H9 (cell line): Measurements from ENCODE around the gene WIF1. TPM values are rescaled to one million over a fixed set of nuclear protein-coding genes. Genes with fewer than 3 reads are reported as not detected.

Experiments
- DNase-seq: peaks from one replicate; pipeline ENCODE4 v3.0.0-alpha.2; 2017
- H2AFZ ChIP-seq: one replicate; pipeline ENCODE4 v1.6.1; 2013; ENCODE audit warnings: mild to moderate bottlenecking, low read length, control low read depth, moderate library complexity
- H2AK5ac ChIP-seq: 2 replicates; pipeline ENCODE4 v1.6.1; 2013; ENCODE audit warnings: low read length, control low read depth, mixed read lengths; ENCODE audit not compliant: insufficient read length
- H2BK120ac ChIP-seq: one replicate; pipeline ENCODE4 v1.6.1; 2013; ENCODE audit warnings: low read depth, mild to moderate bottlenecking, low read length, control low read depth, inconsistent platforms; ENCODE audit not compliant: poor library complexity, severe bottlenecking
- H2BK12ac ChIP-seq: 2 replicates; pipeline ENCODE4 v1.6.1; 2013; ENCODE audit warnings: low read length, control low read depth, mixed read lengths, low read depth; ENCODE audit not compliant: insufficient read length
- H2BK15ac ChIP-seq: 2 replicates; pipeline ENCODE4 v1.6.1; 2013; ENCODE audit warnings: low read depth, low read length, control low read depth
- H2BK20ac ChIP-seq: one replicate; pipeline ENCODE4 v1.6.1; 2013; ENCODE audit warnings: low read depth, mild to moderate bottlenecking, low read length, control low read depth, inconsistent platforms; ENCODE audit not compliant: poor library complexity, severe bottlenecking
- H2BK5ac ChIP-seq: 2 replicates; pipeline ENCODE4 v1.6.1; 2013; ENCODE audit warnings: low read length, control low read depth, mixed read lengths; ENCODE audit not compliant: insufficient read length
- H3K14ac ChIP-seq: 2 replicates; pipeline ENCODE4 v1.6.1; 2013; ENCODE audit warnings: low read length, control low read depth; ENCODE audit not compliant: insufficient read depth
- H3K18ac ChIP-seq: 2 replicates; pipeline ENCODE4 v1.6.1; 2013; ENCODE audit warnings: low read depth, mild to moderate bottlenecking, mixed read lengths, low read length, control low read depth; ENCODE audit not compliant: insufficient read length
- H3K23ac ChIP-seq: 2 replicates; pipeline ENCODE4 v1.6.1; 2013; ENCODE audit warnings: low read length, control low read depth, mixed read lengths, low read depth; ENCODE audit not compliant: insufficient read length
- H3K23me2 ChIP-seq: 2 replicates; pipeline ENCODE4 v1.6.1; 2013; ENCODE audit warnings: low read depth, mild to moderate bottlenecking, mixed read lengths, low read length, control low read depth; ENCODE audit not compliant: insufficient read length, poor library complexity, severe bottlenecking
- H3K27ac ChIP-seq: 2 replicates; pipeline ENCODE4 v1.5.1; 2013; ENCODE audit warnings: low read length, control low read depth, mixed read lengths, low read depth; ENCODE audit not compliant: insufficient read length
- H3K27me3 ChIP-seq: 2 replicates; pipeline ENCODE4 v1.6.1; 2013; ENCODE audit warnings: low read length, control low read depth, inconsistent platforms; ENCODE audit not compliant: insufficient read depth
- H3K4ac ChIP-seq: 2 replicates; pipeline ENCODE4 v1.6.1; 2013; ENCODE audit warnings: low read depth, mild to moderate bottlenecking, control low read depth, inconsistent platforms, low read length, moderate library complexity
- H3K4me1 ChIP-seq: 2 replicates; pipeline ENCODE4 v1.6.1; 2013; ENCODE audit warnings: low read length, control low read depth, inconsistent platforms; ENCODE audit not compliant: insufficient read depth
- H3K4me2 ChIP-seq: 2 replicates; pipeline ENCODE4 v1.6.1; 2013; ENCODE audit warnings: low read length, control low read depth, mixed read lengths; ENCODE audit not compliant: insufficient read length, insufficient read depth
- H3K56ac ChIP-seq: 2 replicates; pipeline ENCODE4 v1.6.1; 2013; ENCODE audit warnings: low read depth, mild to moderate bottlenecking, mixed read lengths, low read length, control low read depth; ENCODE audit not compliant: insufficient read length
- H3K79me1 ChIP-seq: 2 replicates; pipeline ENCODE4 v1.6.1; 2013; ENCODE audit warnings: low read depth, mild to moderate bottlenecking, moderate library complexity, low read length, control low read depth, inconsistent platforms; ENCODE audit not compliant: insufficient read depth, poor library complexity, severe bottlenecking
- H3K79me2 ChIP-seq: 2 replicates; pipeline ENCODE4 v1.6.1; 2013; ENCODE audit warnings: low read length, control low read depth, inconsistent platforms; ENCODE audit not compliant: insufficient read depth
- H3K9ac ChIP-seq: 2 replicates; pipeline ENCODE4 v1.6.1; 2013; ENCODE audit warnings: low read length, control low read depth, mixed read lengths; ENCODE audit not compliant: insufficient read length; ENCODE audit errors: extremely low read depth
- H3K9me3 ChIP-seq: one replicate; pipeline ENCODE4 v1.6.1; 2013; ENCODE audit warnings: low read depth, low read length, inconsistent platforms; ENCODE audit not compliant: control insufficient read depth
- H3T11ph ChIP-seq: one replicate; pipeline ENCODE4 v1.6.1; 2013; ENCODE audit warnings: mild to moderate bottlenecking, low read length, control low read depth, inconsistent platforms
- H4K20me1 ChIP-seq: one replicate; pipeline ENCODE4 v1.6.1; 2013; ENCODE audit not compliant: control insufficient read depth, insufficient read length, insufficient read depth
- H4K5ac ChIP-seq: 2 replicates; pipeline ENCODE4 v1.6.1; 2013; ENCODE audit warnings: low read depth, mild to moderate bottlenecking, mixed read lengths, low read length, control low read depth; ENCODE audit not compliant: insufficient read length
- H4K8ac ChIP-seq: replicated peaks from 2 replicates; pipeline ENCODE4 v1.6.1; 2013; ENCODE audit warnings: low read length, control low read depth, mixed read lengths, low read depth; ENCODE audit not compliant: insufficient read length
- H4K91ac ChIP-seq: 2 replicates; pipeline ENCODE4 v1.6.1; 2013; ENCODE audit warnings: low read depth, mild to moderate bottlenecking, moderate library complexity, mixed read lengths, low read length, control low read depth; ENCODE audit not compliant: insufficient read length
- H3K27ac Mint-ChIP-seq, 3 experiments: 2 replicates in 2 of 3; 3 replicates in 1 of 3; pipeline ENCODE4 v1.8.0; 2020 to 2021; ENCODE audit warnings: mixed read lengths in 3 of 3, mild to moderate bottlenecking in 1 of 3, moderate library complexity in 1 of 3
- H3K27me3 Mint-ChIP-seq: 2 replicates; pipeline ENCODE4 v1.8.0; 2021; ENCODE audit warnings: low read depth, mild to moderate bottlenecking, moderate library complexity, mixed read lengths
- H3K36me3 Mint-ChIP-seq, 3 experiments: 2 replicates in 2 of 3; 3 replicates in 1 of 3; pipeline ENCODE4 v1.8.0; 2020 to 2021; ENCODE audit warnings: low read depth in 3 of 3, mixed read lengths in 3 of 3; ENCODE audit not compliant: insufficient read depth in 1 of 3
- H3K4me1 Mint-ChIP-seq, 2 experiments: 2 replicates each; pipeline ENCODE4 v1.8.0; 2020; ENCODE audit warnings: mixed read lengths in 2 of 2
- H3K4me3 Mint-ChIP-seq, 2 experiments: 2 replicates in 1 of 2; 3 replicates in 1 of 2; pipeline ENCODE4 v1.8.0; 2020 to 2021; ENCODE audit warnings: mild to moderate bottlenecking in 2 of 2, mixed read lengths in 2 of 2, moderate library complexity in 1 of 2
- H3K9me3 Mint-ChIP-seq, 2 experiments: 2 replicates in 1 of 2; 3 replicates in 1 of 2; pipeline ENCODE4 v1.8.0; 2020; ENCODE audit warnings: mild to moderate bottlenecking in 2 of 2, mixed read lengths in 2 of 2, moderate library complexity in 1 of 2
- WGBS: extraction: QIAGEN DNeasy Blood & Tissue Kit; methylation state at CpG from one replicate; pipeline ENCODE4 v1.1.7; 2013; ENCODE audit warnings: missing lambda C conversion rate, low lambda C conversion rate, mixed read lengths; ENCODE audit not compliant: insufficient read length; ENCODE audit errors: extremely low coverage; 5-methylcytosine and 5-hydroxymethylcytosine counted together
- total RNA-seq: library from RNA; stranded (reverse); gene quantifications from 2 replicates; pipeline ENCODE4 v1.2.1, GENCODE V29; 2021
- TF ChIP-seq, protein P1 (sequence below): fragments of 200-600 bp; sonication (generic); conservative IDR thresholded peaks from 3 replicates; pipeline ENCODE4 v1.8.0; 2021; ENCODE audit warnings: antibody characterized with exemption, mild to moderate bottlenecking

WIF1 gene
- total RNA-seq, 1 experiment from 2014 or later: 0.98 TPM

DNA sequence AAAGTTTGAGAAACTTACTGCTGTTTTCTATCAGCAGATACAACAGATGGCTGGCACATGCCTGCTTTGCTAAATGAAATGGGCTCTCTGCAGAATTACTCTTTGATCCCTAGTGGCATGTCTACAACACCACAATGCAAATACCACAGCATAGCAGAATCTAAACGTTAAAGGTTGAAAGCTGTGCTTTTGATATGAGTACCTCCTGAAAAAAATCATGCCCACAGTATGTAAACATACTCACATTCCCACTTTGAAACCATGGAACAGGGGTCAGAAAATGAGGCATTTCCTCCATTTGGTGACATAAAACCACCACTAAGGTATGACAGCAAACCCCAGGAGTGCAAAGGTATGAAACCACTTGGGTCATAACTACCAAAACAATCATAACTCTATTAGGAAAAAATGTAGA is 7.5 kb downstream of the WIF1 start:
- Histone ChIP-seq H2BK12ac (no peak overlapping the region), H3K23ac (no peak overlapping the region), H4K91ac (no peak overlapping the region), H2BK5ac (no peak overlapping the region), H3K4ac (no peak overlapping the region), H3T11ph (no peak overlapping the region), H3K23me2 (no peaks in the 10 kb centered on the region), H3K4me2 (no peak overlapping the region), H3K79me1 (no peaks in the 10 kb centered on the region), H3K9ac (no peak overlapping the region), H3K9me3 (no peaks in the 10 kb centered on the region), H2BK15ac (no peak overlapping the region), H3K18ac (no peak overlapping the region), H3K14ac (no peak overlapping the region), H3K4me1 (no peaks in the 10 kb centered on the region), H4K20me1 (no peaks in the 10 kb centered on the region), H3K27me3 (no peaks in the 10 kb centered on the region), H2BK120ac (no peak overlapping the region), H3K79me2 (no peaks in the 10 kb centered on the region), H2AK5ac (no peak overlapping the region), H3K56ac (no peak overlapping the region), H4K5ac (no peak overlapping the region), H3K27ac (no peak overlapping the region), H2BK20ac (no peak overlapping the region), H4K8ac (no peak overlapping the region), H2AFZ (no peak overlapping the region)
- no peak for DNase-seq
- no peaks in the 10 kb centered on the region; a peak in 1 of 5 replicates for H3K9me3 Mint-ChIP-seq
- H3K4me3 Mint-ChIP-seq: no peak overlapping the region
- no CpG with 5 or more reads among the region's 1 CpG for WGBS
- peaks cover 12% of the 10 kb centered on the region for H3K27me3 Mint-ChIP-seq
- H3K36me3 Mint-ChIP-seq: no peaks in the 10 kb centered on the region
- TF ChIP-seq, protein P1, sequence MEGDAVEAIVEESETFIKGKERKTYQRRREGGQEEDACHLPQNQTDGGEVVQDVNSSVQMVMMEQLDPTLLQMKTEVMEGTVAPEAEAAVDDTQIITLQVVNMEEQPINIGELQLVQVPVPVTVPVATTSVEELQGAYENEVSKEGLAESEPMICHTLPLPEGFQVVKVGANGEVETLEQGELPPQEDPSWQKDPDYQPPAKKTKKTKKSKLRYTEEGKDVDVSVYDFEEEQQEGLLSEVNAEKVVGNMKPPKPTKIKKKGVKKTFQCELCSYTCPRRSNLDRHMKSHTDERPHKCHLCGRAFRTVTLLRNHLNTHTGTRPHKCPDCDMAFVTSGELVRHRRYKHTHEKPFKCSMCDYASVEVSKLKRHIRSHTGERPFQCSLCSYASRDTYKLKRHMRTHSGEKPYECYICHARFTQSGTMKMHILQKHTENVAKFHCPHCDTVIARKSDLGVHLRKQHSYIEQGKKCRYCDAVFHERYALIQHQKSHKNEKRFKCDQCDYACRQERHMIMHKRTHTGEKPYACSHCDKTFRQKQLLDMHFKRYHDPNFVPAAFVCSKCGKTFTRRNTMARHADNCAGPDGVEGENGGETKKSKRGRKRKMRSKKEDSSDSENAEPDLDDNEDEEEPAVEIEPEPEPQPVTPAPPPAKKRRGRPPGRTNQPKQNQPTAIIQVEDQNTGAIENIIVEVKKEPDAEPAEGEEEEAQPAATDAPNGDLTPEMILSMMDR: no peak
- peaks cover 2% of the 10 kb centered on the region in 2 experiments; a peak in 1 of 4 replicates for H3K4me1 Mint-ChIP-seq
- H3K27ac Mint-ChIP-seq: no peak overlapping the region
